ENCODE measurements around the gene GAL3ST3.

- no peak for TF ChIP-seq CTCF (optimal IDR thresholded peaks at IDR 0.05 in 1 of 3, IDR thresholded peaks at IDR 0.05 in 1 of 3, conservative IDR thresholded peaks at IDR 0.05 in 1 of 3; ENCODE audit: extremely low read depth in 1 of 3, insufficient read depth in 2 of 3, low read length in 3 of 3)
- TF ChIP-seq EZH2 (IDR thresholded peaks at IDR 0.05; ENCODE audit: low read length): no peak
Observed at GRCh38 chr11:66042227-66042995, 6.5 kb downstream of the GAL3ST3 start.

All from keratinocyte (primary cell).